RCC 7860 (cell line): ENCODE results near the gene NTMT1.
"Not testable (repeated sequence)": the region's sequence is repeated elsewhere in the genome, so short reads cannot be mapped to it uniquely, and the experiment has no call there.

ENCODE experiments used
- DNase-seq: peaks from one replicate; pipeline ENCODE4 v3.0.0-alpha.2; 2015; ENCODE audit warnings: low spot score
- FAIRE-seq: peaks from 2 replicates; lab custom pipeline; 2012; peaks lifted over from hg19 to GRCh38; lab: Jason Lieb, UNC

NTMT1 gene

GRCh38 chr9:129649726-129650679 is 24.0 kb downstream of the NTMT1 start:
- FAIRE-seq (no peak), DNase-seq (no peak)

GRCh38 chr9:129650680-129651235 is 24.8 kb downstream of the NTMT1 start:
- FAIRE-seq: no peak
- no peak for DNase-seq

GRCh38 chr9:129653823-129654553 is 28.0 kb downstream of the NTMT1 start:
- FAIRE-seq (no peak), DNase-seq (no peak)

- DNase-seq: no peak
- FAIRE-seq: no peak
Observed at GRCh38 chr9:129654554-129655040, 28.6 kb downstream of the NTMT1 start.

- DNase-seq (no peak), FAIRE-seq (no peak)
Observed at GRCh38 chr9:129655154-129655553, 29.2 kb downstream of the NTMT1 start.

GRCh38 chr9:129655696-129656095 is 29.7 kb downstream of the NTMT1 start:
- no peak for DNase-seq

GRCh38 chr9:129656795-129657390 is 30.9 kb downstream of the NTMT1 start:
- FAIRE-seq (peak; percentile 90), DNase-seq (peak; percentile 86)

More at GRCh38 chr9:129655696-129656095, 29.7 kb downstream of the NTMT1 start:
- FAIRE-seq: no peak

GRCh38 chr9:129661029-129661428 is 35.1 kb downstream of the NTMT1 start:
- FAIRE-seq (no peak), DNase-seq (no peak)

- FAIRE-seq, DNase-seq: not testable (repeated sequence)
Observed at GRCh38 chr9:129662239-129662638, 36.3 kb downstream of the NTMT1 start.

- FAIRE-seq (no peak), DNase-seq (no peak)
Observed at GRCh38 chr9:129664746-129665388, 38.9 kb downstream of the NTMT1 start.

GRCh38 chr9:129665389-129665775 is 39.4 kb downstream of the NTMT1 start, which contains the start of gene PRRX2:
TSS of gene PRRX2 (plus strand) at chr9:129665647. CDS start at chr9:129665868, 221 bp downstream.
- FAIRE-seq (no peak), DNase-seq (no peak)

- no peak for FAIRE-seq
Observed at GRCh38 chr9:129665814-129666520, 40.0 kb downstream of the NTMT1 start.

GRCh38 chr9:129666575-129666974 is 40.6 kb downstream of the NTMT1 start:
- FAIRE-seq (no peak), DNase-seq (no peak)

More at GRCh38 chr9:129665814-129666520, 40.0 kb downstream of the NTMT1 start:
- no peak for DNase-seq

GRCh38 chr9:129667378-129667777 is 41.4 kb downstream of the NTMT1 start:
- no peak for DNase-seq

GRCh38 chr9:129667850-129668249 is 41.9 kb downstream of the NTMT1 start:
- FAIRE-seq: no peak
- no peak for DNase-seq

More at GRCh38 chr9:129667378-129667777, 41.4 kb downstream of the NTMT1 start:
- no peak for FAIRE-seq

- FAIRE-seq (peak; percentile 11), DNase-seq (peak; percentile 25)
Observed at GRCh38 chr9:129669141-129669718, 43.3 kb downstream of the NTMT1 start.

GRCh38 chr9:129669946-129670345 is 44.0 kb downstream of the NTMT1 start:
- FAIRE-seq (no peak), DNase-seq (no peak)

GRCh38 chr9:129671065-129671464 is 45.1 kb downstream of the NTMT1 start:
- FAIRE-seq (no peak), DNase-seq (no peak)

- FAIRE-seq (no peak), DNase-seq (no peak)
Observed at GRCh38 chr9:129671519-129671918, 45.6 kb downstream of the NTMT1 start.
